Islet precursor cell (in vitro differentiated cells): ENCODE data around the gene MAP2K5.

Source experiments
- DNase-seq: peaks from one replicate; pipeline ENCODE4 v3.0.0-alpha.2; 2018

The MAP2K5 gene

DNA sequence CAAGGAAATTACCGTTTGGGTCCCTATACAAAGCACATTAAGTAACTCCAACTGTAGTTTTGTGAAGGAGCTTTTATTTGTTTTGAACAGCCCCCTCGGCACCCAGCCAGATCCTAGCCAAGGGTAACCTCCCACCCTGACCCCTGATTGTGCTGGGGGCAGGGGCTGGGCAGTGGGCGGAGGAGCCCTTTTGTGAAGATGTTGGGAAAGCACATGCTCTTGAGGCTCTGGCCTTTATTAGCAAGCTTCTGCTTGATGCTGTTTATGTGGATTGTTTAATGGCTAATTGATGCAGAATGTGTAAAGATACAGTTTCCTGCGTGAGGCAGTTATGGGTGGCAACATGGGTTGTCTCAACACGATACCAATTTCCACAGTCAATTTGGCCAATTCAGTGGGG lies 136.5 kb downstream of the MAP2K5 start:
- no peak for DNase-seq

DNA sequence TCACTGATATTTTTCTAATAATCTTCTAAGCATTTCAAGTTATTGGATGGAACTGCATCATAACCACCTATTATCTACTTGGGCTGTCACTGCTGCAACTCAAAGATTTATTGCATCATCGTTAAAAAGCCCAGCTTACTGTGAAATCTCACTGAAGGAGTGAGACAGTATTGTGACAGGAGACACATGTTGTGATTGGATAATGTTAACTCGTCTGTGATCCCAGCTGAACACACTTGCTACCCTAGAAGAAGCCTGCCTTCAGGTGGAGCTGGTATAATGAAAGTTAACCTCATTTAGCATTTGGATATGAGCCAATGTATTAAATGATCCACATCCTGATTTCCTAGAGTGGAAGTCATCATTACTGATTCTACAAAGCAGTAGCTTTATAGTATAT lies 138.1 kb downstream of the MAP2K5 start:
- no peak for DNase-seq

DNA sequence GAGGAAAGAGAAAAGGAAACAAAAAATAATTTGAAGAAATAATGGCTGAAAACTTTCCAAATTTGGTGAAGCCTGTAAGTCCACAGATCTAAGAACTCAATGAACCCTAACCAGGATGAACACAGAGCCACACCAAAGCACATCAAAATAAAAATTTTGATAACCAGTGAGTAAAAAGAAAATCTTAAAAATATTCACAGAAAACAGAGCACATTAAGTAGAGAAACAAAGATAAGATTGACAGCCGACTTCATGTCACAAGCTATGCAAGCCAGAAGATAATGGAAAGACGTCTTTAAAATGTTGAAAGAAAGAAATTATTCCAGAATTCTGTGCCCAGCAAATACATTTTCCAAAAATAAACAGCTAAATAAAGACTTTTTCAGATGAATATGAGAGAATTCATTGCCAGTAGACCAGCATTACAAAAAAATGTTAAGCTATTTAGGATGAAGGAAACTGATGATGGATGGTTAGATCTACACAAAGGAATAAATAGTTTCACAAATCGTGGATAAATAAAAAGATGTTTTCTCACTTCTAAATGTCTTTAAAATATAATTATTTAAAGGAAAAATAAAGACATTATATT lies 142.6 kb downstream of the MAP2K5 start:
- DNase-seq, result no peak

DNA sequence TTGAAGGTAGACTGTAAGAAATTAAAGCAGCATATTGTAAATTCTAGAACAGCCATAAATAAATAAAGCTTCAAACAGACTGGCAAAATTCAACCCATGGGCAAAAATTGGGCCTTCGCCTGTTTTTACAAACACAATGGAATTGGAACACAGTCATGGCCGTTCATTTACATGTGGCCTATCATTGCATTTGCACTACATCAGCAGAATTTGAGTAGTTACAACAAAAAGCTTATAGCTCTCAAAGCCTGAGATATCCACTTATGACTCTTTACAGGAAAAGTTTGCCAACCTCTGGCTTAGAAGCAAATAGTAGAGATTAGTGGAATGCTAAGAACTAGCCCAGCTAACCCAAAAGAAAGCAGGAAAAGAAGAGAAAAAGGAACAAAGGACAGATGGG lies 143.2 kb downstream of the MAP2K5 start:
- DNase-seq, result no peak

DNA sequence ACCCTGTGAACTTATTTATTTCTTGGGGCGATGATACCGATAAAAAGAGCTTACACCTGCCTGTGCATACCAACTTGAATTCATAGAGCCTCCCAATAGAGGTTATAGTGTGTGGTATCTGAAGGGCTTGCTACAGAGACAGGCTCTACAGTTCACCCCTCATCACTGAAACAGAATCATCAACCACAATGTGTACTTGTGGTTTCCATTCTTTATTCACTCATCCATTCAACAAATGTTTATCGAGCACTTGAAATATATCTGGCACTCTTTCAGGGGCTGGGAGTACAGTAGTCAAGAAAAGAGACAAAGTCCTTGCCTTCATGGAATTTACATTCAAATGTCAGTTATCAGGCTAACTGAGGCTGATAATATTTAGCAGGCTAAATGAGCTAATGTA lies 148.4 kb downstream of the MAP2K5 start:
- no peak for DNase-seq

DNA sequence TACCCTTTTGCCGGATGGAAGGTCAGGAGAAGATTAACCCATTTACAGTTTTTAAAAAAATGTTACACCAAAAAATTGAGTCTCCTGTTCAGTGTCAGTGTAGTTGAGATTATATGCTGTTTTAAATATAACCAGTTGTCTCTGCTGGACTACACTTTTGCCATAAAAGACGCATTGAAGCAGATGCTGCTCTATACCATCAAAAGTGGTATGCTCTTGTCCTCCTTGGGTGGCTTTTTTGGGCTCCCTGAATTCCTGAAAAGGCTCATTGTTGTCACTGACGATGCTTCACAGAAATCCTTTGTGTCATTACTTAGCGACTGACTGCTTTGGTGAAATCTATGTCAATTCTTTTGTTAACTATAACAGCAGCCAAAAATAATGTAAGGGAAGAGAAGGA lies 148.9 kb downstream of the MAP2K5 start:
- no peak for DNase-seq

DNA sequence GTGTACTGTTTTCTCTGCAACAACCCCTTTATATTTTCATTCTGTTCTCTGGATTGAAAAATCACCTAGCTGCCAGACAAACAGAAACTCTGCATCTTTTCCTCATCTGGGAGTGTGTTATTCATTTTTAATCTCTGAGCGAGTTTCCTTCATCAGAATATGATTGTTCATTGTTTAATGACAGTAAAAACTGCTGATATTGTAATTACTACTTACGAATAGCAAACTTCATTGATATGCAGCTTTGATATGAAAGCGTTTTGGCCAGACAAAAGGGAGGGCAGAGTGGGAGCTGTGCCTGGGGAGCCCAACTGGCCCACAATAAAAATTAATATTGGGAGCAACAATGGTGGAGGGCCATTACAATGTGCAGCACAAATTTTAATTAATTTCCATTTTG lies 150.1 kb downstream of the MAP2K5 start:
- DNase-seq, result no peak

DNA sequence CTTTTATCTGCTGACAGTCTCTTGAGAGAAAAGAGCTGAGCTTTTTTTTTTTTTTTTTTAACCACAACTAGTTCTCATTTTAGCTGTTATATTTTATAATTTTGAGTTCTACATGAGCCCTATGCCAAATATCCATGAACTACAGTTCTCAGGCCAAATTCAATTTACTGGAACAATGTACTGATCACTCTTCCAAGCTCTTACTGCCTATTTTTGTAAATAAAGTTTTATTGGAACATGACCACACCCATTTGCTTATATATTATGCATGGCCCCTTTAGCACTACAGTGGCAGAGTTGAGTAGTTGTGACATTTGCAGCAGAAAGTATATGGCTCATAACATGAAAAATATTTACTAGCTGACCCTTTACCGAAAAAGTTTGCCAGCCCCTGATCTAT lies 153.6 kb downstream of the MAP2K5 start:
- no peak for DNase-seq

DNA sequence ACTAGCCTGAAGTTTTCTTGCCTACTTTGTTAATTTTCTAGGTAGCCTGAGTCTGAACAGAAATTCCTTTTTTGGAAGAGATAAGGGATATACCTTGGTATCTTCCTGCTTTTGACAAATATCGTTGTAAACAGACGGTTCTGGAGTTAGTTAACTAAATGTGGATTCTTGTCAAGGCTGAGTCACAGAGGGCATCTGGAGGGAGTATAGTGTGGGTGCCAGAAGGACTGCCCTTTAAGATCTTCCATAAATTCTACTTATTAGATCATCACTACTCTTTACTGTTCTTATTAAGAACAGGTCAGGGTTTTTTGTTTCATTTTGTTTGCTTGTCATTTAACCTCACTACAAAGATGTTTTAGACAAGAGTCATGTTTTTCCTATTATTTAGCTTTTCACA lies 157.5 kb downstream of the MAP2K5 start:
- no peak for DNase-seq

DNA sequence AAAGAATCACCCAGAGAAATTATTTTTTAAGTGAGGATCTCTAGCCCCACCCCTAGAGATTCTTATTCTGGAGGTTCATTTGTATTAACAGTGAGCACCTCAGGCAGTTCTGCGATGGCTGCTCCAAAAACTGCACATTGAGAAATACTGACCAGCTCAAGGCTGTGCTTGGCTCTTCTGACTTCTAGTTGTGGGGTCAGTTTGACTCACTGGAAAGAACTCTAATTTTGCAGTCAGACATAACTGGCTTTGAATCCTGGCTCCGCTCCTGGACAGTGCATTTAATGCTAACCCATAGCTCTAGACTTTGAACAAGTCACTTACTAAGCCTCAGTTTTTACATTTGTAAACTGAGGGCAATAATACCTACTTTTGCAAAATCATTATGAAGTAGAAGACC lies 159.2 kb downstream of the MAP2K5 start:
- DNase-seq, result no peak

DNA sequence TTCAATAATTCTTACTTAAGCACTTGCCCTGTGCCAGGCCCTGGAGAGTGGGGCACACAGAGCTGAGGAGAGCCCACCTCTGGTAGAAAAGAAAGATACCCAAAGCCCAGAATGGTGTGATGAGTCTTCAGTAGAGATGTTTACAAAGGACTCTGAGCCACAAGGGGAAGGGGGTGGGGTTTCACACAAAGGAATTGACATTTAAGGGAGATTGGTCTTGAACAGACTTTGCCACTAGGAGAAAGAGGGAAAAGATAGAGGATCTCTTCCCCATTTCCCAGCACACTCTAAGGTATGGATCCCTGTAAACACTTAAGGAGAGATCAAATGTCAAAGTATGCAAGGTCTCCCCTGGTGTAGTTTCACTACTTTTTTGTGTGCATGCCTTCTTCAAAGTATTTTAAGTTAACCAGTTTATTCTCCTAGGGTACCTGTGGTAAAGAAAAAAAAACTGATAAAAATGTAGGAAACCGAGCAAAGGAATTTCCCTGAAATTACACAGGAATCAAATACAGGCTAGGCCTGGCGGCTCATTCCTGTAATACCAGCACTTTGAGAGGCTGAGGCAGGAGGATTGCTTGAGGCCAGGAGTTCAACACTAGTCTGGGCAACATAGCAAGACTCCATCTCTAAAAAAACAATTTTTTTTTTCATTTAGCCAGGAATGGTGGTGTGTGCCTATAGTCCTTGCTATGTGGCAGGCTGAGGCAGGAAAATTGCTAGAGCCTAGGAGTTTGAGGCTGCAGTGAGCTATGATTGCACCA lies 165.2 kb downstream of the MAP2K5 start:
- DNase-seq, result no peak

DNA sequence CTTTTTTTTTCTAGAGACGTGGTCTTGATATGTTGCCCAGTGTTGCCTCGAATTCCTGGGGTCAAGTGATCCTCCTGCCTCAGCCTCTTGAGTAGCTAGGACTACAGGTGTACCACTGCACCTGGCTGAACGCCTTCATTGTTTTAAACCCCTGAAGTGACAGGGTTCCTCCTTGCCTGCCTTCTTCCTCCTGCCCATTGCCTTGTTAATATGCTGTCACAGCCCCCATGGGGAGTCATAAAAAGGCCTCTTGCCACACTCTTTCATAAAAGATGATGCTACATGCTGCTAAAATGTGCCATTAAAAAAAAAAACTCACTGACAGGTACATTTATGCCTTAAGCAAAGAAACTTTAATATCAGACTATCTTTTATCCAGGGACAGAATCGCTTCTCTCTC lies 166.0 kb downstream of the MAP2K5 start:
- no peak for DNase-seq

DNA sequence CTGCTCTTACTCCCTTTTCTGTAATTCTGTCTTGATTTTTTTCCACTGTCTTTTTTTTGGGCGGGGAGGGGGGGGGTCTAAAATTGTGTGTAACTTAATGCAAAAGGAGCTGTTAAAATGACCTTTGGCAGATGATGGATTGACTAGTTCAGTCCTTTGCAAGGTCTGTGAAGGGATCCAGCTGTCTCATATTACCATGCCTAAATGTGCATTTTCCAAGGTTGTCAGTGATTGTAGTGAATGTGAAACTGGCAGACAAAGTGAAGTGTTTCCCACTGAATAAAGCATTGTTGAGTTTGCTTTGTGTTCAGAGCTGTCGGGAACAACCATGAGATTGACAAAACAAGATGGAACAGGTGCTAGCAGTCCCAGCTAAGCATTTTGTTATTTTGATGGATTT lies 172.7 kb downstream of the MAP2K5 start:
- DNase-seq, result no peak

DNA sequence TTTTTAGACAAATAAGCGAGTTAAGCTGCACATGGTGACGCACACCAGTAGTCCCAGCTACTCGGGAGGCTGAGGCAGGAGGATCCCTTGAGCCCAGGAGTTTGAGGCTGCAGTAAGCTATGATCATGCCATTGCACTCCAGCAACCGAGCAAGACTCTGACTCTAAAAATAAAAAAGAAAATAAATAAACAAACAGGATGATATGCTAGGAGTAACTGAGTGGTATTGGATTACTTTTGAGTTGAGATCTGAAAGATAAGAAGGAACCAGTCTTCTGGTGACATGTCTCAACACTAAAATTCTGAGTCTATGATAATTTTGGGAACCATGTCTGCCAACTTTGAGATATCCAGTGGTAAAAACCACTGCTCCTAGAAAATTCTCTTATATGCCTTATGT lies 173.7 kb downstream of the MAP2K5 start:
- DNase-seq, result no peak

DNA sequence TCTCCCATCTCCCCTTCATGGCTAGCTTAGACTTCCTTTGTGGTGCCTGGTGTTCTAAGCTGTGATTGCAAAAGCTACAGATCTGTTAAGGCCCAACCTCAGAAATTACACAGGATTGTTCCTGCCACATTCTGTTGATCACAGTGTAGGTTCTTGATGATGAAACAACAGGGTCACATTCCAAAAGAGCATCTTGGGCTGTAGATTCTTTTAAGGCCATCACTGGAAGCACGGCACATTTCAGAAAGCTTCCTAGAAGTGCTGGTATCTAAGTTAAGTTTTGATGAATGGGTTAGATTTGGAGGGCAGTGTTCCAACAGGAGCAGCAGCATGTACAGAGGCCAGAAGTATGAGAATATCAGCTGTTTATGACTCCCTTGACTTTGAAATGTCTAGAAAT lies 175.3 kb downstream of the MAP2K5 start:
- no peak for DNase-seq

DNA sequence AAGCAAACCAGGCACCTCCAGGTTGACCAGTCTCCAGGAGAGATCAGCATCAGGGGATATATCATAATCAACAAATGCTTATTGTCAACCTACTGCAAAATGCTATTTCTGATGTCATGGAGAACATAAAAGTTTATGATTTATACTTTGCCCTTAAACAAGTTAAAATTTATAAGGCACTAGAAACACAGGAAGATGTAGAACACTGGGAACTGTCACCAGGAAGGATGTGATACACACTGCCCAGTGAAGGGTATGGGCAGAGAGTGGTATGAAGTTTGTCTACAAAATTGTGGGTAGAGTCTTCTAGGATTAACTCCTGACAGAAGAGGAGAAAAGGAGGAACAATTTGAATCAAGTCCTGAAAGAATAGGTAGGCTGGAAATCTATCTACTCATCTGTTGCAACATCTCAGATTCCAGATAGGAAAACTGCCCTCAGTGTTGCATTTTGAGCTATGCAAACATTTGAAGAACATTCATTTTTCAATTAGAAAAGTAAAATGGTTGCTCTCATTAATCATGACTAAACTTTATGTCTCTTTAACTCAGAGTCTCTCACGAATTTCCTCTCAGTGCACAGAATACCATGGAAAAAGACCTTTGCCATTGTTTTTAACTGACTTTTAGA lies 176.9 kb downstream of the MAP2K5 start:
- DNase-seq, result no peak

DNA sequence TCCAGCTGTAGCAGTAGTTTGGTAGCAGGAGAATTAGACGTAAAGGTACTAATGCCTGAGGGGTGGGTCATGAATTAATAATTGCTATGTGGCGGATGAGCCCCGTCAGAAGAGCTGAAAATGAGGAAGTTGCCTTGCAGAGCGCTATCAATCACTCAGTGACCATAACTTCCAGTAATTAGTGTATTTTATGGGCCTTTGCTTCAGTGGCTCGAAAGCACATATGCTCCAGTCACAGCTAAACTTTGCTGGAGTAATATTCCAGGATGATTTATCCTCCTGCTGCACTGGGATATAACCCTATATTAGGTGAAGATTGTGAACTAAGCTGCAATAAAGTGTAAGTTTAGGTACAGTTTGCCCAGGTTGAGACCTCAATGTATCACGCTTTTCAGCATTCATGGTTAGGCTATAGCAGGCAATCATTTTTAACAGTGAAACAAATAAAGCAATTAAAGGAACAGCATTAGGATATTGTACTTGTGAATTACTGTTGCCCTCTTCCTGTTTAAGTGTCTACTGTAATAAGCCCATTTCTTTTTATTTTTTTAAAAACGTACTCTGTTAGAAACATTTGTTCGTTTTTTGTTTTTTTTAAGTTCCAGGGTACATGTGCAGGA lies 178.2 kb downstream of the MAP2K5 start:
- no peak for DNase-seq

DNA sequence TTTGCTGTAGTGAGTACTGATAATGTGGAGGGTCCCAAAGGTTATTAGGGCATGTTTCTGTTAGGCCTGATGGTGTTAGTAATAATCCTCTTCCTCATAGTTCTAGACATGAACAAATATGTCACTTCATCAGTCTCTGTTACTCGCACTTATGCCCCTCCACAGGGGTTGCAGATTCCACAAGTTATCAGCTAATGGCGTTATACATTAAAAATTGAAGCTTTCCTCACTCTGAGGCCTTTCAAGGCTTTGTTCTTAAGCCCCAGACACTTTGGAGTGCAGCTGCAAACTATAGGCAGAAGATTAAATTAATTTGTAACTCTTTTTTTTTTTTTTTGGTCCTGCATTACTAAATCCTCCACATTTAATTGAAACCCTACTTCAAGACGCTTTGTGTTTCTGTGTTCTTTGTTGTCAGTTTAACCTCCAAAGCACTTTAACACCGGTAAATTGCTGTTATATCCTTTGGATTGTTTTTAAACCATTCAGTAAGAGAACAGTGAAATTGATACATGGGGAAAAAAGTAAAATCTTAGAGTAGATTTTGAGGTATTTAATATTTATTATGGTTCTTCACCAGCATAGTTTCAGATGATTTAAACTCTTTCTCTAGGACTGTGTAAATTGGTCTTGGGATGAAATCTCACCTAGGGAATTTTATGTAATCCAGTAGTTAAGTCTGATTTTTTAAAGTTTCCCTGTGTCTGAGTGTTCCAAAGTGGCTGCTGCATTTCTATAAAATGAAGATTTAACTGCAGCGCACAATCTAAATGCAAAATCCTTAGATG lies 179.7 kb downstream of the MAP2K5 start:
- no peak for DNase-seq

DNA sequence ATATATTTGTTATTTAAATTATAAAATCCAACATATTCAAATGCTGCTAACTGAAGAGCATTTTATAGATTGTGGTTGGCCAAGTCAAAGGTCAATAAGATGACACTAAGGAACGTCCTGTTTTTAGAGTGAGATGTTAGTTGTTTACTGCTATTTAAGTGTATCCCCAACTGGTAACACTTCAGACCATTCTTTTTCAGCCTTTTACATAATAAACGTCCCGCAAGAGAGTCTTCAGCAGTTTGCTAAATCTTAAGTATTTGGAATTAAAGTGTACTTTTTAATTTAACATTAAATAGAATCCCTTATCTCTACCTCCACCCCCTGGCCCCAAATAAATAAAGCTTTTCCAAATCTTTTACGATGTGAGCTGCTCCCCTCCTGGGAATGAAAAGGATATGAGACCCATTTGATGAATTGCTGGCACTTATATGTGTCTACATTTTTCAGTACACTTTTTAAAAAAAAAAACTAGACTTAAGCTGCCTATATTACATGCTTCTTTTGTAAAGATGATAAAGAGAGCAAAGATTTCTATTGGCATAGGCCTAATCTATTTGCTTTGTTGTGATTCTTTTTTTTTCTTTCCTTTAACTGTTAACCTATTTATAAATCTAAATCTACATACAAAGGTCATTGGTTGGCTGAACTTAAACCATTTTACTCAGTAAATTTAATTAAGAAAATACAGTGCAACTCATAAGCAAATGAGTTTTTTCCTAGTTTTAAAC lies 181.0 kb downstream of the MAP2K5 start:
- no peak for DNase-seq

DNA sequence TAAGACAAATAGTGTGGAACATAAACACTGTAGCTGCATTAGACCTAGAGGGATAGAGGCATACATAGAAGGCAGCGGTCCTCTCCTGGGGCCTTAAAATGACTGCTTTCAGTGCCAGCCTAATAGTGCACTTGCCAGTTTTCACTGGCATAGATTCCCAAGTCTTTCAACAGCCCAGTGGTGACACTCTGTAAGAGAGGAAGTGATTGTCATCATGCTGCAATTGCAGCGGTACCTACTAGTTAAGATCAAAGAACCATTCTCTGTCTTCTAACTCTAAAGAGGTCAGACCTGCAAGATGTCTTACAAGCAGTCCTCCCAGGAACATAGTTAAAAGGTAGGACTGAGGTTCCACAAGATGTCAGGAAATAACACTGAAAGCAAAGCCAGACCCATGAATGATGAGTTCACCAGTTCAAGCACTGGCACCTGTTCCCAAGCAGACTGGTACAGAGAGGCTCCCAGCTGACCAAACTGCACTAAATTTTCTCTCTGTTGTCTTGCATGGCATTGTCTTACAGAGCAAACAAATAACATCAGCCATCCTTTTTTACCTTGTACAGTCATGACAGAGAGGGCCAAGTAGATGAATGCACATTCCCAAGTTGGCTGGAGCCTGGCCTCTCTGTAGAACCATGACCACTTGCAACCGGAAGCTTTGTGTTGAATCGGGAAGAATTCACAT lies 182.3 kb downstream of the MAP2K5 start:
- no peak for DNase-seq

DNA sequence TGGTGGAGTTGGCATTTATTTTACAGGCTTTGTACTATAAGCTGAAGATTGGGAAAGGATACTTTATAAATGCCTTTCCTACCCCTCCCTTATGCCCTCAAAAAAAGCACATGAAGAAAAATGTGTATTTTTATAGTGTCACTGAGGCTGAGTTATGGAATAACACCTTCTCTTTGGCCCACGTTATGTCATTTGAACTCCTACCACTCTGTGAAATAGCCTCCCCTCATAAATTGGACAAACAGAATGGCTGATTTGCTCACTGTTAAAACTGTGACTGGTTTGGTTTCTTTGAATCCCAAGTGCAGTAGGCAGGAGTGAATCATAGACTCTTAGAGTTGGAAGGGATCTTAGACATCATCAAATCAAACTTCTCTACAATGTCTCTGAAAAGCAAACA lies 187.6 kb downstream of the MAP2K5 start:
- DNase-seq, result no peak
